Adipose tissue (tissue), 3 donors: Measurements from ENCODE around the gene MAPK14. TPM values are rescaled to one million over a fixed set of nuclear protein-coding genes. Genes with fewer than 3 reads are reported as not detected.
"Not testable (repeated sequence)": the region's sequence is repeated elsewhere in the genome, so short reads cannot be mapped to it uniquely, and the experiment has no call there.

ENCODE experiments used
- H3K27ac ChIP-seq: one replicate; pipeline ENCODE4 v1.5.1; 2013; ENCODE audit warnings: low read depth, low read length
- WGBS, 3 donors: extraction: QIAGEN DNeasy Blood & Tissue Kit; methylation state at CpG; one replicate each; pipeline ENCODE4 v1.1.7; 2013; 5-methylcytosine and 5-hydroxymethylcytosine counted together
- polyA plus RNA-seq, 3 donors: library from polyadenylated mRNA; stranded (reverse); fragments of 200-250 nt; gene quantifications; one replicate each; pipeline ENCODE4 v1.2.3, GENCODE V29; 2013
- donor health status: healthy with polysubstance abuse.
- donor health status: Bipolar disorder and iron deficiency.
- donor health status: healthy.

Gene MAPK14
- 10 to 100 TPM; 12.6 to 32.2 (median 31.1) TPM for polyA plus RNA-seq

- H3K27ac ChIP-seq = peak within 1 kb of the TSS; percentile 23
- WGBS, 3 donors = 0 to 1% (median 0%) methylated on average over 57 to 62 of the region's 62 CpGs
Observed at GRCh38 chr6:36027501-36028087, at the start of gene MAPK14. Gene MAPK14 (plus strand): TSS chr6:36027808. CDS start chr6:36028158, 350 bp downstream.

- 96% methylated on average over 1 of the region's 1 CpG for WGBS, 3 donors
- not testable (repeated sequence) for H3K27ac ChIP-seq
Observed at GRCh38 chr6:35980126-35980525, 47.5 kb upstream of the MAPK14 start.

GRCh38 chr6:35980991-35981645, 46.5 kb upstream of the MAPK14 start:
- WGBS, 3 donors = 87 to 91% (median 89%) methylated on average over 6 of the region's 6 CpGs
- H3K27ac ChIP-seq = no peak overlapping the region

GRCh38 chr6:35984701-35985100, 42.9 kb upstream of the MAPK14 start:
- WGBS, 3 donors = 80 to 90% (median 85%) methylated on average over 4 of the region's 4 CpGs
- no peak overlapping the region for H3K27ac ChIP-seq

GRCh38 chr6:35988047-35988446, 39.6 kb upstream of the MAPK14 start:
- 85 to 94% (median 87%) methylated on average over 9 of the region's 9 CpGs for WGBS, 3 donors
- H3K27ac ChIP-seq = not testable (repeated sequence)

GRCh38 chr6:35993150-35993549, 34.5 kb upstream of the MAPK14 start:
- H3K27ac ChIP-seq = no peak overlapping the region
- 81 to 91% (median 81%) methylated on average over 3 of the region's 3 CpGs for WGBS, 3 donors

GRCh38 chr6:36000451-36000850, 27.2 kb upstream of the MAPK14 start:
- no peak overlapping the region for H3K27ac ChIP-seq
- 76 to 83% (median 80%) methylated on average over 1 of the region's 1 CpG for WGBS, 3 donors

GRCh38 chr6:36015666-36016065, 11.9 kb upstream of the MAPK14 start:
- 77 to 85% (median 82%) methylated on average over 4 of the region's 4 CpGs for WGBS, 3 donors
- H3K27ac ChIP-seq = no peak overlapping the region

- WGBS, 3 donors = 42 to 65% (median 59%) methylated on average over 2 of the region's 2 CpGs
Observed at GRCh38 chr6:36018339-36018738, 9.3 kb upstream of the MAPK14 start.

GRCh38 chr6:36019167-36019566, 8.4 kb upstream of the MAPK14 start:
- WGBS, 3 donors = 61 to 91% (median 65%) methylated on average over 11 of the region's 11 CpGs
- no peak overlapping the region for H3K27ac ChIP-seq

More at GRCh38 chr6:36018339-36018738, 9.3 kb upstream of the MAPK14 start:
- H3K27ac ChIP-seq = no peak overlapping the region

GRCh38 chr6:36020154-36020553, 7.5 kb upstream of the MAPK14 start:
- H3K27ac ChIP-seq = no peak overlapping the region
- 0 to 48% (median 30%) methylated on average over 1 of the region's 1 CpG for WGBS, 3 donors

GRCh38 chr6:36023996-36024795, 3.4 kb upstream of the MAPK14 start, which contains the start of gene SLC26A8:
Gene SLC26A8 (minus strand): TSS chr6:36024641. CDS start chr6:36019707, 4,934 bp downstream.
- WGBS, 3 donors = 24 to 29% (median 25%) methylated on average over 38 to 44 of the region's 44 CpGs
- peak within 1 kb of the TSS; percentile 28 for H3K27ac ChIP-seq

GRCh38 chr6:36025260-36025931, 2.2 kb upstream of the MAPK14 start:
- WGBS, 3 donors = 64 to 96% (median 68%) methylated on average over 1 of the region's 1 CpG
- no peak overlapping the region for H3K27ac ChIP-seq

- no peak overlapping the region for H3K27ac ChIP-seq
- 41 to 54% (median 51%) methylated on average over 5 of the region's 5 CpGs for WGBS, 3 donors
Observed at GRCh38 chr6:36025932-36026327, 1.7 kb upstream of the MAPK14 start.

GRCh38 chr6:36028088-36028876, 674 bp downstream of the MAPK14 start:
- WGBS, 3 donors = 0% methylated on average over 42 to 44 of the region's 44 CpGs
- peak overlapping the region; percentile 23 for H3K27ac ChIP-seq

GRCh38 chr6:36028877-36029324, 1.3 kb downstream of the MAPK14 start:
- WGBS, 3 donors = 0% methylated on average over 13 of the region's 13 CpGs

GRCh38 chr6:36029464-36029863, 1.9 kb downstream of the MAPK14 start:
- 1 to 3% (median 2%) methylated on average over 6 of the region's 6 CpGs for WGBS, 3 donors
- no peak overlapping the region for H3K27ac ChIP-seq

More at GRCh38 chr6:36028877-36029324, 1.3 kb downstream of the MAPK14 start:
- no peak overlapping the region for H3K27ac ChIP-seq

- no peak overlapping the region for H3K27ac ChIP-seq
- 40 to 79% (median 51%) methylated on average over 1 of the region's 1 CpG for WGBS, 3 donors
Observed at GRCh38 chr6:36032261-36032660, 4.7 kb downstream of the MAPK14 start.
